ENCODE data around the gene PLEKHB1. TPM values are rescaled to one million over a fixed set of nuclear protein-coding genes. Genes with fewer than 3 reads are reported as not detected.
"Not testable (repeated sequence)": the region's sequence is repeated elsewhere in the genome, so short reads cannot be mapped to it uniquely, and the experiment has no call there.

The PLEKHB1 gene
- polyA plus RNA-seq, 1 donor = 1.5 TPM

DNA sequence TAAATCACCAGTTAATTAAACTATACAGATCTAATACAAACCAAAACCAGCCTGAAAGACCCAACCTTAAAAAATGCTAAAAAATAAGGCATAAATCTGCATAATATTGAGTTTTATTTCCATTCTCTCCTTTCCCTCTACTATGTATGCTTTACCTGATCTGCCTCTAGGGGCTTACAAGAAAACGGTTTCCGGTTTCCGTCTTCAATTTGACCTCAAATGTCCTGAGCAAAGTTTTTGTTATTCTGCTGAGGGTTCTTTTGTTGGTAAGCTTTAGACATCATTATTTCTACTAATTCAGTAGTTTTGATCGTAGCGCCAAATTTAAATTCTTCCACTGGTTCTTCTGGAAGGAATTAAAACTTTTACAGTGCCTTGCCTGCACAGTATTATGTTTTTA, 30.2 kb downstream of the PLEKHB1 start:
- DNase-seq (ENCODE audit: low read depth) = not testable (repeated sequence)

DNA sequence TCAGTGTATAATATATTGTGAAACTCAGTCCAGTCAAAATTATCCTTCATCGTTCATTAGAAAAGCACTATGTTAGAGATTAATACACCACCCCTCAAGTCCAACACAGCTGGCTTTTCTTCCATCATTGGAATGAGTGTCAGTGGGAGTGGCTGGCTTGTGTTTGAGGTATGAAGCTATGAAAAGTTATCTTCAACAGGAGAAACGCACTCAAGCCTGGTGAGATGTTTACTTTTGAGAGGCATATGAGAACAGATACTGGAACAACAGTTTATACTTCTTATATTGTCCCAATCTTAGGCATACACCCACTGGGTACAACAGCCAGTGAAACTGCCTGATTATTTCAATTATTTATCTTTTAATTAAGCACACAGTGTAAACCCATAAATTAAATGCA, 34.3 kb downstream of the PLEKHB1 start:
- no peak for DNase-seq (ENCODE audit: low read depth)

- no peak for DNase-seq (ENCODE audit: low read depth)
These were observed 47.6 kb downstream of the PLEKHB1 start for GRCh38 chr11:73693899-73694525.

- no peak for DNase-seq (ENCODE audit: low read depth)
These were observed 58.7 kb downstream of the PLEKHB1 start for GRCh38 chr11:73705053-73705452.

- DNase-seq (ENCODE audit: low read depth) = no peak
These were observed 64.6 kb downstream of the PLEKHB1 start for GRCh38 chr11:73710964-73711363.

Other genes starting within 250 kb of the PLEKHB1 start
- gene FAM168A, start 48.5 kb upstream of the PLEKHB1 start, polyA plus RNA-seq (ENCODE audit: insufficient read length) = 22.6 TPM
- gene RAB6A, start 114.5 kb downstream of the PLEKHB1 start, polyA plus RNA-seq (ENCODE audit: insufficient read length) = 88.9 TPM
- gene MRPL48, start 141.3 kb downstream of the PLEKHB1 start, polyA plus RNA-seq (ENCODE audit: insufficient read length) = 40.6 TPM
- gene COA4, start 230.3 kb downstream of the PLEKHB1 start, polyA plus RNA-seq (ENCODE audit: insufficient read length) = 79.0 TPM
- 43.1 TPM for gene PAAF1, start 230.4 kb downstream of the PLEKHB1 start, polyA plus RNA-seq (ENCODE audit: insufficient read length)